ENCODE measurements around the gene NMT1.

The NMT1 gene

DNA sequence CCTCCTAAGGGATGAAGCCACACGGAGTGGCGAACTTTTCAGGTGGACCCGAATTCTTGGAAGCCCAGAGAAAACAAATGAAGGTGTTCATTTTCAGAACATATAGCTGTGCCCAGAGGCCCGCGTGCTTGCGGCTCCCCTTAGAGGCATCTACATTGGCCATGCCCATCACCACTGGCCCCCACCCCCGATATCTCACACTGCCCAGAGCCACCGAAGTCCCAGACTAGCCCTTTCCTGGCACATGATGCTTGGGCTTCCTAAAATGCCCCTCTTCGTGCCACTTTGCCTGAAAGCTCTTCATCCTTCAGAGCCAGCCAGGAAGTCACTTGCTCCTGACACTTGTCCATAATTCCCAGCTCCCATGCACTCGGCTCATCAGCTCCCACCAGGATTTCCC is 85.0 kb downstream of the NMT1 start:
- peak overlapping the region; percentile 97 for H3K4me3 Mint-ChIP-seq
- H3K36me3 Mint-ChIP-seq (ENCODE audit: low read depth): peaks cover 41% of the 10 kb centered on the region
- no peak for DNase-seq
- H3K27ac Mint-ChIP-seq: peak overlapping the region; percentile 100
- H3K27me3 Mint-ChIP-seq: no peaks in the 10 kb centered on the region
- H3K9me3 Mint-ChIP-seq: no peaks in the 10 kb centered on the region
- peaks cover 50% of the 10 kb centered on the region for H3K4me1 Mint-ChIP-seq (ENCODE audit: low read depth)

- peaks cover 54% of the 10 kb centered on the region for H3K4me1 Mint-ChIP-seq (ENCODE audit: low read depth)
- peak overlapping the region; percentile 100 for H3K27ac Mint-ChIP-seq
- peaks cover 45% of the 10 kb centered on the region for H3K36me3 Mint-ChIP-seq (ENCODE audit: low read depth)
- no peaks in the 10 kb centered on the region for H3K9me3 Mint-ChIP-seq
- no peak for DNase-seq
- H3K27me3 Mint-ChIP-seq: no peaks in the 10 kb centered on the region
- H3K4me3 Mint-ChIP-seq: peak overlapping the region; percentile 97
Measured at GRCh38 chr17:45146592-45146889, 85.4 kb downstream of the NMT1 start.

GRCh38 chr17:45146890-45147580 is 85.9 kb downstream of the NMT1 start:
- H3K27me3 Mint-ChIP-seq: no peaks in the 10 kb centered on the region
- peaks cover 47% of the 10 kb centered on the region for H3K36me3 Mint-ChIP-seq (ENCODE audit: low read depth)
- no peaks in the 10 kb centered on the region for H3K9me3 Mint-ChIP-seq
- peaks cover 59% of the 10 kb centered on the region for H3K4me1 Mint-ChIP-seq (ENCODE audit: low read depth)
- H3K4me3 Mint-ChIP-seq: peak overlapping the region; percentile 97
- DNase-seq: no peak
- H3K27ac Mint-ChIP-seq: peak overlapping the region; percentile 100

- H3K4me1 Mint-ChIP-seq (ENCODE audit: low read depth): peaks cover 59% of the 10 kb centered on the region
- H3K27me3 Mint-ChIP-seq: no peaks in the 10 kb centered on the region
- H3K27ac Mint-ChIP-seq: peak overlapping the region; percentile 100
- H3K9me3 Mint-ChIP-seq: no peaks in the 10 kb centered on the region
- peaks cover 47% of the 10 kb centered on the region for H3K36me3 Mint-ChIP-seq (ENCODE audit: low read depth)
- DNase-seq: peak; percentile 87
- H3K4me3 Mint-ChIP-seq: peak overlapping the region; percentile 97
Measured at GRCh38 chr17:45147581-45148182, 86.6 kb downstream of the NMT1 start.

GRCh38 chr17:45148183-45149036 is 87.3 kb downstream of the NMT1 start, which contains the start of gene HEXIM1:
HEXIM1 (plus strand) TSS chr17:45148475; CDS start chr17:45149191, 716 bp downstream.
- H3K27me3 Mint-ChIP-seq: no peaks in the 10 kb centered on the region
- H3K36me3 Mint-ChIP-seq (ENCODE audit: low read depth): peaks cover 47% of the 10 kb centered on the region
- H3K27ac Mint-ChIP-seq: peak within 1 kb of the TSS; percentile 100
- DNase-seq: peak; percentile 99
- peak within 1 kb of the TSS; percentile 97 for H3K4me3 Mint-ChIP-seq
- no peaks in the 10 kb centered on the region for H3K9me3 Mint-ChIP-seq
- H3K4me1 Mint-ChIP-seq (ENCODE audit: low read depth): peaks cover 55% of the 10 kb centered on the region

- Mint-ChIP-seq H3K27ac (peak overlapping the region; percentile 100), H3K27me3 (no peaks in the 10 kb centered on the region), H3K36me3 (ENCODE audit: low read depth) (peaks cover 47% of the 10 kb centered on the region), H3K9me3 (no peaks in the 10 kb centered on the region), H3K4me3 (peak overlapping the region; percentile 97), H3K4me1 (ENCODE audit: low read depth) (peaks cover 49% of the 10 kb centered on the region)
- peak; percentile 81 for DNase-seq
Measured at GRCh38 chr17:45149037-45149668, 88.0 kb downstream of the NMT1 start.

DNA sequence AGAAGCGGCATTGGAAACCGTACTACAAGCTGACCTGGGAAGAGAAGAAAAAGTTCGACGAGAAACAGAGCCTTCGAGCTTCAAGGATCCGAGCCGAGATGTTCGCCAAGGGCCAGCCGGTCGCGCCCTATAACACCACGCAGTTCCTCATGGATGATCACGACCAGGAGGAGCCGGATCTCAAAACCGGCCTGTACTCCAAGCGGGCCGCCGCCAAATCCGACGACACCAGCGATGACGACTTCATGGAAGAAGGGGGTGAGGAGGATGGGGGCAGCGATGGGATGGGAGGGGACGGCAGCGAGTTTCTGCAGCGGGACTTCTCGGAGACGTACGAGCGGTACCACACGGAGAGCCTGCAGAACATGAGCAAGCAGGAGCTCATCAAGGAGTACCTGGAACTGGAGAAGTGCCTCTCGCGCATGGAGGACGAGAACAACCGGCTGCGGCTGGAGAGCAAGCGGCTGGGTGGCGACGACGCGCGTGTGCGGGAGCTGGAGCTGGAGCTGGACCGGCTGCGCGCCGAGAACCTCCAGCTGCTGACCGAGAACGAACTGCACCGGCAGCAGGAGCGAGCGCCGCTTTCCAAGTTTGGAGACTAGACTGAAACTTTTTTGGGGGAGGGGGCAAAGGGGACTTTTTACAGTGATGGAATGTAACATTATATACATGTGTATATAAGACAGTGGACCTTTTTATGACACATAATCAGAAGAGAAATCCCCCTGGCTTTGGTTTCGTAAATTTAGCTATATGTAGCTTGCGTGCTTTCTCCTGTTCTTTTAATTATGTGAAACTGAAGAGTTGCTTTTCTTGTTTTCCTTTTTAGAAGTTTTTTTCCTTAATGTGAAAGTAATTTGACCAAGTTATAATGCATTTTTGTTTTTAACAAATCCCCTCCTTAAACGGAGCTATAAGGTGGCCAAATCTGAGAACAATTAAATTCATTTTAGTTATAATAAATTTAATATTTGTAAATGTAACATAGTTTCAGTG is 88.8 kb downstream of the NMT1 start:
- peaks cover 47% of the 10 kb centered on the region for H3K36me3 Mint-ChIP-seq (ENCODE audit: low read depth)
- H3K9me3 Mint-ChIP-seq: no peaks in the 10 kb centered on the region
- no peaks in the 10 kb centered on the region for H3K27me3 Mint-ChIP-seq
- peak overlapping the region; percentile 97 for H3K4me3 Mint-ChIP-seq
- H3K27ac Mint-ChIP-seq: peak overlapping the region; percentile 100
- peak; percentile 65 for DNase-seq
- peaks cover 46% of the 10 kb centered on the region for H3K4me1 Mint-ChIP-seq (ENCODE audit: low read depth)

- Mint-ChIP-seq H3K27ac (peak overlapping the region; percentile 83), H3K36me3 (ENCODE audit: low read depth) (peaks cover 48% of the 10 kb centered on the region), H3K27me3 (no peaks in the 10 kb centered on the region), H3K9me3 (no peaks in the 10 kb centered on the region), H3K4me3 (peak overlapping the region; percentile 97), H3K4me1 (ENCODE audit: low read depth) (peaks cover 43% of the 10 kb centered on the region)
- no peak for DNase-seq
Measured at GRCh38 chr17:45150911-45151809, 90.0 kb downstream of the NMT1 start.

GRCh38 chr17:45155029-45155428 is 93.9 kb downstream of the NMT1 start:
- no peaks in the 10 kb centered on the region for H3K27me3 Mint-ChIP-seq
- no peak overlapping the region for H3K4me3 Mint-ChIP-seq
- DNase-seq: no peak
- peaks cover 49% of the 10 kb centered on the region for H3K4me1 Mint-ChIP-seq (ENCODE audit: low read depth)
- no peak overlapping the region for H3K27ac Mint-ChIP-seq
- H3K9me3 Mint-ChIP-seq: no peaks in the 10 kb centered on the region
- peaks cover 45% of the 10 kb centered on the region for H3K36me3 Mint-ChIP-seq (ENCODE audit: low read depth)

DNA sequence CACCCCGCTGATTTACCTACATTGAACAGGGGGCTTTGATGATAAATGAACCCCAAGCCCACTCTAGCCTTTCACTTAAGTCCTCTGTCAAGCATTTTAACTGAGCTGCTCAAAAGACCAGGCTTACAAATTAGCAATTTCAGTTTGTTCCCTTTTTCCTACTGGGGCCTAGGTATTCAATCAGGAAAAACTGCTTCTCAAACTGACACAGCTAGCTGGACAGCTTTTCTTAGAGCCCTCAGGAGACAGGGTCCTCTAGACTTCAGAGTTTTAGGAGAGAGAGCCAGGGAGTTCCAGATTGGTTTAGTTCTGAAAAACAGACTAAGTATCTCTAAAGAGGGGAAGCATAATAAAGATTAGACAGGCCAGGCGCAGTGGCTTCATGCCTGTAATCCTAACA is 94.4 kb downstream of the NMT1 start:
- Mint-ChIP-seq H3K4me3 (no peak overlapping the region), H3K36me3 (ENCODE audit: low read depth) (peaks cover 46% of the 10 kb centered on the region), H3K9me3 (no peaks in the 10 kb centered on the region), H3K27me3 (no peaks in the 10 kb centered on the region), H3K27ac (peak overlapping the region; percentile 67), H3K4me1 (ENCODE audit: low read depth) (peaks cover 49% of the 10 kb centered on the region)
- no peak for DNase-seq

DNA sequence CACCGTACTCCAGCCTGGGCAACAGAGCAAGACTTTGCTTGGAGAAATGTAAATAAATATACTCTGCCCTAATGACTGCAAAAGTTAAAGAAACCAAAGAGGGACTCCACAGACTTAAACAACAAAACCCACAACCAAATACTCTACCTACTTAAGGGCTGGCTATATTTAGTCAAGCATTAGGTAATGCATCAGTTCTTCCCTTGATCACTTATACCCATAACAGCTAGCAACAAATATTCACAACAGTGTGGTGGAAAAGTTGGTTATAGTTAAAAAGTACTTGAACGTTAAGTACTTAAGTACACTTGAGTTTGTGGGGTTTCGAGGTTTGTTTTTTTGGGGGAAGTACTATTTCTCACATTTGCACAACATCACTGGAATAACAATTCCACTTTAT is 95.1 kb downstream of the NMT1 start:
- Mint-ChIP-seq H3K4me3 (no peak overlapping the region), H3K36me3 (ENCODE audit: low read depth) (peaks cover 42% of the 10 kb centered on the region), H3K27ac (peak overlapping the region; percentile 83), H3K27me3 (no peaks in the 10 kb centered on the region), H3K4me1 (ENCODE audit: low read depth) (peaks cover 44% of the 10 kb centered on the region), H3K9me3 (no peaks in the 10 kb centered on the region)
- no peak for DNase-seq

Measured in activated T-cell treated with anti-CD3 and anti-CD28 coated beads, Interleukin-2, amount 50 U/mL, for 24 hours (primary cell).